Measurements from ENCODE around the gene TRIM38. TPM values are rescaled to one million over a fixed set of nuclear protein-coding genes. Genes with fewer than 3 reads are reported as not detected.
"Not testable (repeated sequence)": the region's sequence is repeated elsewhere in the genome, so short reads cannot be mapped to it uniquely, and the experiment has no call there.

The TRIM38 gene
- total RNA-seq, 2 experiments from 2014 or later, result 17.0 to 17.5 TPM

GRCh38 chr6:26008470-26008869, 45.9 kb downstream of the TRIM38 start:
- Histone ChIP-seq H3K4me1 (ENCODE audit: insufficient read depth, low read length) (no peaks in the 10 kb centered on the region), H3K36me3 (ENCODE audit: insufficient read depth, low read length) (no peaks in the 10 kb centered on the region), H3K27ac (ENCODE audit: low read depth in 1 of 2, low read length in 2 of 2) (no peak overlapping the region), H3K4me3 (ENCODE audit: low read length) (no peak overlapping the region), H3K9me3 (ENCODE audit: control insufficient read depth in 1 of 2, insufficient read depth in 1 of 2, low read length in 2 of 2) (no peaks in the 10 kb centered on the region), H3K27me3 (ENCODE audit: control insufficient read depth in 1 of 2, insufficient read depth in 2 of 2, low read length in 2 of 2) (no peaks in the 10 kb centered on the region)
- intact Hi-C loops (cut with DNase I, micrococcal nuclease), result no loop called here
- H3K27me3 Mint-ChIP-seq, result no peaks in the 10 kb centered on the region
- ATAC-seq (ENCODE audit: poor library complexity), result no peak
- peaks cover 10% of the 10 kb centered on the region for H3K4me1 Mint-ChIP-seq (ENCODE audit: low read depth)
- H3K36me3 Mint-ChIP-seq (ENCODE audit: low read depth), result no peaks in the 10 kb centered on the region
- no peak overlapping the region for H3K27ac Mint-ChIP-seq
- H3K9me3 Mint-ChIP-seq, result no peaks in the 10 kb centered on the region
- ChIA-PET POLR2A (interaction anchor here (1.2 to 3.2 kb wide), 5 partner anchors 9 to 115 kb away, joined by 3 to 27 read pairs (median 4); a partner anchor contains a TSS), CTCF (interaction anchor here (5.8 kb wide), 1 partner anchor 16 kb away, joined by 25 read pairs; no protein-coding TSS in a partner anchor)
- TF ChIP-seq CTCF (IDR thresholded peaks at IDR 0.05), result no peak
- no peak for DNase-seq
- H3K4me3 Mint-ChIP-seq, result no peak overlapping the region

GRCh38 chr6:26009817-26010216, 47.2 kb downstream of the TRIM38 start:
- no peaks in the 10 kb centered on the region for H3K36me3 ChIP-seq (ENCODE audit: insufficient read depth, low read length)
- ATAC-seq (ENCODE audit: poor library complexity), result no peak
- POLR2A ChIA-PET, result interaction anchor here (1.3 to 3.2 kb wide), 4 partner anchors 8 to 224 kb away, joined by 3 to 27 read pairs (median 4); a partner anchor contains a TSS
- H3K27me3 ChIP-seq (ENCODE audit: control insufficient read depth in 1 of 2, insufficient read depth in 2 of 2, low read length in 2 of 2), result no peaks in the 10 kb centered on the region
- no peaks in the 10 kb centered on the region for H3K9me3 Mint-ChIP-seq
- intact Hi-C loops (cut with DNase I, micrococcal nuclease), result no loop called here
- H3K27ac Mint-ChIP-seq, result no peak overlapping the region
- peaks cover 10% of the 10 kb centered on the region for H3K4me1 Mint-ChIP-seq (ENCODE audit: low read depth)
- no peak overlapping the region for H3K4me3 ChIP-seq (ENCODE audit: low read length)
- TF ChIP-seq CTCF (IDR thresholded peaks at IDR 0.05), result no peak
- no peak overlapping the region for H3K4me3 Mint-ChIP-seq
- CTCF ChIA-PET, result interaction anchor here (5.8 kb wide), 1 partner anchor 17 kb away, joined by 25 read pairs; no protein-coding TSS in a partner anchor
- H3K4me1 ChIP-seq (ENCODE audit: insufficient read depth, low read length), result no peaks in the 10 kb centered on the region
- H3K36me3 Mint-ChIP-seq (ENCODE audit: low read depth), result no peaks in the 10 kb centered on the region
- no peaks in the 10 kb centered on the region for H3K27me3 Mint-ChIP-seq
- H3K9me3 ChIP-seq (ENCODE audit: control insufficient read depth in 1 of 2, insufficient read depth in 1 of 2, low read length in 2 of 2), result no peaks in the 10 kb centered on the region
- no peak for DNase-seq
- H3K27ac ChIP-seq (ENCODE audit: low read depth in 1 of 2, low read length in 2 of 2), result no peak overlapping the region

- H3K27me3 Mint-ChIP-seq, result no peaks in the 10 kb centered on the region
- no peak overlapping the region for H3K27ac Mint-ChIP-seq
- no peak for TF ChIP-seq CTCF (IDR thresholded peaks at IDR 0.05)
- Histone ChIP-seq H3K36me3 (ENCODE audit: insufficient read depth, low read length) (no peaks in the 10 kb centered on the region), H3K4me1 (ENCODE audit: insufficient read depth, low read length) (peaks cover 4% of the 10 kb centered on the region), H3K27ac (ENCODE audit: low read depth in 1 of 2, low read length in 2 of 2) (no peak overlapping the region), H3K4me3 (ENCODE audit: low read length) (no peak overlapping the region), H3K9me3 (ENCODE audit: control insufficient read depth in 1 of 2, insufficient read depth in 1 of 2, low read length in 2 of 2) (peaks cover 0 to 4% of the 10 kb centered on the region in 2 experiments), H3K27me3 (ENCODE audit: control insufficient read depth in 1 of 2, insufficient read depth in 2 of 2, low read length in 2 of 2) (no peaks in the 10 kb centered on the region)
- no peak for DNase-seq
- no peaks in the 10 kb centered on the region for H3K36me3 Mint-ChIP-seq (ENCODE audit: low read depth)
- ChIA-PET POLR2A (interaction anchor here (1.1 to 3.2 kb wide), 2 partner anchors 9 to 13 kb away, joined by 3 to 27 read pairs; a partner anchor contains a TSS), CTCF (interaction anchor here (2.9 kb wide), 1 partner anchor 9 kb away, joined by 10 read pairs; no protein-coding TSS in a partner anchor)
- intact Hi-C loops (cut with DNase I, micrococcal nuclease), result no loop called here
- no peaks in the 10 kb centered on the region for H3K9me3 Mint-ChIP-seq
- H3K4me3 Mint-ChIP-seq, result no peak overlapping the region
- ATAC-seq (ENCODE audit: poor library complexity), result no peak
- H3K4me1 Mint-ChIP-seq (ENCODE audit: low read depth), result peaks cover 5% of the 10 kb centered on the region
Observed at GRCh38 chr6:26012061-26012460, 49.5 kb downstream of the TRIM38 start.

DNA sequence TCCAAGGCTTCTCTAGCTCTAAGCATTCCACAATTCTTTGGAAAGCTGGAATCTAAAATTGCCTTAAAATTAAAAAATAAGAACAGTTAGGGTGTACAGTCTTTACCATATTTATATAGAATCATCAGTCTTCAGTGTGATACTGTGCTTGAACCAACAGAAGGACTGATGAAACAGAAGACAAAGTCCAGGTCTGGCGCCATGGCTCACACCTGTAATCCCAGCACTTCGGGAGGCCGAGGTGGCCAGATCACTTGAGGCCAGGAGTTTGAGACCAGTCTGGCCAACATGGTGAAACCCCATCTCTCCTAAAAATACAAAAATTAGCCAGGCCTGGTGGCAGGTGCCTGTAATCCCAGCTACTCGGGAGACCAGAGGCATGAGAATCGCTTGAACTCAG, 51.8 kb downstream of the TRIM38 start:
- H3K9me3 ChIP-seq (ENCODE audit: control insufficient read depth in 1 of 2, insufficient read depth in 1 of 2, low read length in 2 of 2); H3K27ac ChIP-seq (ENCODE audit: low read depth in 1 of 2, low read length in 2 of 2); H3K9me3 Mint-ChIP-seq; ATAC-seq (ENCODE audit: poor library complexity); H3K27me3 Mint-ChIP-seq; H3K4me3 Mint-ChIP-seq; intact Hi-C loops (cut with DNase I, micrococcal nuclease); H3K36me3 Mint-ChIP-seq (ENCODE audit: low read depth); H3K27ac Mint-ChIP-seq; POLR2A ChIA-PET; DNase-seq; H3K36me3 ChIP-seq (ENCODE audit: insufficient read depth, low read length); H3K4me3 ChIP-seq (ENCODE audit: low read length); H3K27me3 ChIP-seq (ENCODE audit: control insufficient read depth in 1 of 2, insufficient read depth in 2 of 2, low read length in 2 of 2): not testable (repeated sequence)
- peaks cover 13% of the 10 kb centered on the region for H3K4me1 ChIP-seq (ENCODE audit: insufficient read depth, low read length)
- H3K4me1 Mint-ChIP-seq (ENCODE audit: low read depth), result peaks cover 15% of the 10 kb centered on the region
- CTCF ChIA-PET, result interaction anchor here (1.0 to 2.0 kb wide), 2 partner anchors 17 to 22 kb away, joined by 3 to 6 read pairs; a partner anchor contains a TSS
